CMK (cell line): Measurements from ENCODE around the gene SLC2A4.
"Not testable (repeated sequence)": the region's sequence is repeated elsewhere in the genome, so short reads cannot be mapped to it uniquely, and the experiment has no call there.

Source experiments
- DNase-seq: peaks from one replicate; pipeline ENCODE4 v3.0.0-alpha.2; 2010; ENCODE audit warnings: low read depth

Gene SLC2A4

DNA sequence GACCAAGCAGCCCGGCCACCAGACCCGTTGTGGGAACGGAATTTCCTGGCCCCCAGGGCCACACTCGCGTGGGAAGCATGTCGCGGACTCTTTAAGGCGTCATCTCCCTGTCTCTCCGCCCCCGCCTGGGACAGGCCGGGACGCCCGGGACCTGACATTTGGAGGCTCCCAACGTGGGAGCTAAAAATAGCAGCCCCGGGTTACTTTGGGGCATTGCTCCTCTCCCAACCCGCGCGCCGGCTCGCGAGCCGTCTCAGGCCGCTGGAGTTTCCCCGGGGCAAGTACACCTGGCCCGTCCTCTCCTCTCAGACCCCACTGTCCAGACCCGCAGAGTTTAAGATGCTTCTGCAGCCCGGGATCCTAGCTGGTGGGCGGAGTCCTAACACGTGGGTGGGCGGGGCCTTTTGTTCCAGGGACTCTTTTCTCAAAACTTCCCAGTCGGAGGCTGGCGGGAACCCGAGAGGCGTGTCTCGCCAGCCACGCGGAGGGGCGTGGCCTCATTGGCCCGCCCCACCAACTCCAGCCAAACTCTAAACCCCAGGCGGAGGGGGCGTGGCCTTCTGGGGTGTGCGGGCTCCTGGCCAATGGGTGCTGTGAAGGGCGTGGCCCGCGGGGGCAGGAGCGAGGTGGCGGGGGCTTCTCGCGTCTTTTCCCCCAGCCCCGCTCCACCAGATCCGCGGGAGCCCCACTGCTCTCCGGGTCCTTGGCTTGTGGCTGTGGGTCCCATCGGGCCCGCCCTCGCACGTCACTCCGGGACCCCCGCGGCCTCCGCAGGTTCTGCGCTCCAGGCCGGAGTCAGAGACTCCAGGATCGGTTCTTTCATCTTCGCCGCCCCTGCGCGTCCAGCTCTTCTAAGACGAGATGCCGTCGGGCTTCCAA is at the start of gene SLC2A4:
SLC2A4 (plus strand) TSS at position 645 of the 879 bp plus-strand sequence; CDS start at position 862, 217 bp downstream.
- no peak for DNase-seq

DNA sequence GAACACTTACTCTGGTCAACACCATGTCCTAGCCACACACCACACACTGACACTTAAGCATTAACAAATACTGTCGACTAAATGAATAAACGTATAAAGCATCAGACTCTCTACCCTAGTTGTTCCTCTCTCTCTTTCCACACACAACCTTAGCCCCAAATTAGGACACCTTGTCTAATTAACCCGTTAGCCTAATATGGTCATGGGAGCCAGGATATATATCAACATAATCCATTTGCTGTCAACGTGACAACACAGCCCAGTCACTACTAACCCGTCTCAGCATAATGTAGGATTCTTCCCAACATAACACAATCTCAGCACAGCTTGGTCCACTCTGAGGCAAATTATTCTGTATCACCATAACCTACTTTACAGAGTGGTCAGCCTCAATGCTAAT is 49.4 kb upstream of the SLC2A4 start:
- no peak for DNase-seq

DNA sequence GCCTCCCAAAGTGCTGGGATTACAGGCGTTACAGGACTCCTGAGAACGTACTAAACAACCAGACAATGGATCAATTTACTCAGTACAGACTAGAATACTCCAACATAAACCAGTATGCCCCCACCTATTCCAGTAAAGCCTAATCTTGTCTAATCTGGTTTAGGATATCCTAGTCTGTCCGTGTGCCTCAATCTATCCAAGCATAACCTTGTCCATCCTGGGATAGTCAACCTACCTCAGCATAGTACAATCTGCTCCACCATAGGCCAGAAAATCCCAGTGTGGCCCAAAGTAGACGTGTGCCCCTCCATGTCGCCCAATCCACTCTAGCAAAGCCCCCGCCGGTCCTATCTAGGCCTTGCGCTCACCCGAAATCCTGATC is 47.8 kb upstream of the SLC2A4 start:
- no peak for DNase-seq

DNA sequence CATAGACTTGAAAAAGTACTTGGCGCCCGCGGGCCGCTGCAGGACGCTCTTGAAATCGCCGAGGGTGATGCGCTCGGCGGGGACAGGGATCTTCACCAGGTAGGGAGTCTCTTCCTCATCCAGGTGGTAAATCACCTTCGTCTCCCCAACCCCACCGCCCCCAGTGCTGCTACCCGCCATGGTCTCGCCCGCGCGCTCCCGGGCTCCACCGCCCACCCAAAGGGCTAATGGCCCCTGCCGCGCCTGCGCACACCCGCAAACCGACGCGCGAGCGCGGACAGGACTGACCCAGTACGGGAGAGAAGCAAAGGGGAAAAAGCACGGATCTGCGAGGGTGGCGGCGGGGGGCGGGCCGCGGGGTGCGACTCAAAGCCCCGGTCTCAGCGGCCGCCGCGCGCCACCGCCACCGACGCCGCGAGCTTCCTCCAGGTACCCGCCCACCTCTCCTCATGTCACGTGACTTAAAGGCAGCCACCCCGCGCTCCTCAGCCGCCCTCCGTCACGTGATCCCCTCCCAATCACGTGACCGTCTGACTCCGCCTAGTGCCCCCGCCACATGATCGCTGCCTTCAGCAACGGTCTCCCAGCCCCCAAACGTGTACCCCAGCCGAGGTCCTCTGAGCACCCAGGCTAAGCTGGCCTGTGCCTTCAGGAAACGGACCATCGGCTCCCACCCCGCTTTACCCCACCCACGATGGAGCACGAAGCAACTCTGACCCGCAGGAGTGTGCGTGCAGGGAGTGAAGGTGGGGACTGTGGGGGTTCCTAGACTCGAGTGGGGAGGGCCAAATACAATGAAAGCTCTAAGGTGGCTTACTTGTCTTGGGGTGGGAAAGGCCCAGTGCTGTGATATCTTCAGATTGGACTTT is 47.2 kb upstream of the SLC2A4 start, which contains the start of gene DVL2:
DVL2 (minus strand) TSS at position 435 of the 869 bp plus-strand sequence; CDS start at position 180, 255 bp downstream.
- no peak for DNase-seq

DNA sequence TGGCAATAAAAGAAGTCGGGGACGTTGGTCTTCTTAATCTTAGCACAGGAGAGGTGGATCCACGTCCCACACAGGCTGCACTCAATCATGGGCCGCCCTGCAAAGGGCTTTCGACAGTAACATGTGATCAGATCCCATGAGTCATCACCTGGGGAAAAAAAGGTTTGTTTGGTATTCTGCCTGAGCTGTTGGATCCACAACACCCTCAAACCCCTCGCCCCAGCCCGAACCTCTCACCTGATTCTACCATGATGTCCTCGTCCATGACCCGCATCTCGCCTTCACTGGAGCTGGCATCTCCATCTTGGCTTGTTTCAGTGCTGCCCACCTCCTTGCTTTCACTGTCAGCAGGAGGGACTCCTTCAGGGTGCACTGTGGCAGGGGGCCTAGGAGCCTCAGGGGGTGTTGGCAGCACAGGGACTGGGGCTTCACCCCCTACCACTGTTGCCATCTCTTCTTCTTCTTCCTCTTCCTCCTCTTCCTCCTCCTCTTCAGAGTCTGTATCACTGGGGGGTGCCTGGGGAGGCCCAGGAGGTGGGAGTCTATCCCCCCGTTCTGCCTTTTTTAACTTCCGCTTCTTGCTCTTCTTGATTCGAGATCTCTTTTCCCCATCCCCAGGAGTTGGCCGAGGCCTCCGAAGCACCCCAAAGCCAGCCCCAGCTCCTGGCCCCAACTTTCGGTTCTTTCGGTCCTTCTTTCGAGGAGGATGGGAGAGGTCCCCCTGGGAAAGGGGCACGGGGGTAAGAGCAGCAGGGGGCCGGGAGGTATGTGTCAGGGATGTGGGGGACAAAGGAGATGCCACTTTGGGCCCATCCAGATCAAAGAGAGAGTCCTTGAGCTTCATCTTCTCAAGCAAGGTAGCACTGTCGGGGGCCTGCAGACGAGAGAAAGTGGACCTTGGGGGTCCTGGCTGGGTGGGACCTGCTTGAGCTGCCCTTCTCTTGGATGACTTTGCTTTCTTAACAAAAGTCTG is 45.5 kb upstream of the SLC2A4 start:
- no peak for DNase-seq

DNA sequence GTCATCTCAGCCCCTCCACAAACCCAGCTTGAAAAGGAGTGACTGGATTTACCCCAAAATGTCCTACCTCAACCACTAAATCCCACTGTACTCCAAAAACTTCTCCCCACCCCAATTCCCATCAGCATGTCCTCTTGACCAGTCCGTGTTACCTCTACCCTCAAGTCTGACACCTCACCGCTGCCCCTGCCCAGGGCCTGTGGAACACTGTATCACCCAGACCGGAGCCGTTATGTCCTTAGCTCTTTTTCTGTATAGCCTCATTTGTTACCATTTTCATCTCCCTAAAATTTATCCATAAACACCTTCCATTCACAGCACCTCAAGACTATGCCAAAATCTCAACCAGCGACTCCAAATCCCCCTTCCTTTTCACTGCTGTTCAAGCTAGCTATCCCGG is 44.7 kb upstream of the SLC2A4 start:
- no peak for DNase-seq

DNA sequence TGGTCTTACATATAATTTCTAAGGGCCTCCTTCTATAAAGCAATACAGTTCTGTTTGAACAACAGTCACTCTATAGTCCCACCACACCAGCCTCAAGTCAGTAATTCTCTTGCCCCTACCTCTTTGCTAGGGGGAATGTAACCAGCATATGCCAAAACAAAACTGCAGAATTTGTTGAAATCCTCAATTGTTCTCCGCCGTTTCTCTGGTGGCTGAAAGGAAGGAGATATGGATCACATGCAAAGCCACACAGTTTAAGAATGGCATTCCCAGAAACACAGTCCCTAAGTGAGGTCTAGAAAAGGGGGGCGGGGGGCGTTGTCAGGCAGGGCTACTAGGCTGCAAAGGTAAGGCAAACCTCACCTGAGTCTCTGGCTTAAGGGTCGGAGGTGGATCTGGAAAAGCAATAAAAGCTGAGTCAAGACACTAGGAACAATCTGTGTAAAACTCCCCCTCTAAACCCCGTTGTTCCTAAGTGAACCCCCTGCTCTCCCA is 44.2 kb upstream of the SLC2A4 start:
- no peak for DNase-seq

DNA sequence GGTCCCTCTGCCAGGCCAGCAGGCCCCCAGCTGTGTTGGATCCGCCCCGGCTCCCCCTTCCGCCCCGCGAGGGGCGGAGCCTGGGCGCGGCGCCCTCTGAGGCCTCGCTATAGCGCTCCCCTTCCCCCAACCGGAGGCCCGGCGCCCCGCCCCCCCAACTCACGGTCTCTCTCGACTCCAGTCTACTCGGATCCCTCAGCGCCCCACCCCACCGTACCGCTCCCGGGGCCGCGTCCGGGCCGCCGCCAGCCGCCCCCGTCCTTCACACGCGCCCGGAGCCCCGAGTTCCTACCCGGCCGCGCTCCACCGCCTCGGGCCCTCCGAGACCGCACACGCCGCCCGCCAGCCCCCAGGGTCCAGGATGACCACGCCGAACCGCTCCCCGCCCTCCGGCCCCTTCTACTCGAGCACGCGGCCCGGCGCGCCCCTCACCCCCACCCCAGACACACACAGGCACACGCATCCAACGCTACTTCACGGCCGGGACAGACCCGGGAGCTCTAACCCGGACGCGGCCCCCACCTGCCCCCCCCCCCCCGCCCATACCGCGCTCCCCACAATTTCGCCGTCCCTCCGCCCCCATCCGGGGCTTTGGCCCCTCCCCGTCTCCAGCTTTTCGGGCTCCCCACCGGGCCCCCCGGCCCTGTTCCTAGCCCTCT is 43.6 kb upstream of the SLC2A4 start:
- DNase-seq: no peak

DNA sequence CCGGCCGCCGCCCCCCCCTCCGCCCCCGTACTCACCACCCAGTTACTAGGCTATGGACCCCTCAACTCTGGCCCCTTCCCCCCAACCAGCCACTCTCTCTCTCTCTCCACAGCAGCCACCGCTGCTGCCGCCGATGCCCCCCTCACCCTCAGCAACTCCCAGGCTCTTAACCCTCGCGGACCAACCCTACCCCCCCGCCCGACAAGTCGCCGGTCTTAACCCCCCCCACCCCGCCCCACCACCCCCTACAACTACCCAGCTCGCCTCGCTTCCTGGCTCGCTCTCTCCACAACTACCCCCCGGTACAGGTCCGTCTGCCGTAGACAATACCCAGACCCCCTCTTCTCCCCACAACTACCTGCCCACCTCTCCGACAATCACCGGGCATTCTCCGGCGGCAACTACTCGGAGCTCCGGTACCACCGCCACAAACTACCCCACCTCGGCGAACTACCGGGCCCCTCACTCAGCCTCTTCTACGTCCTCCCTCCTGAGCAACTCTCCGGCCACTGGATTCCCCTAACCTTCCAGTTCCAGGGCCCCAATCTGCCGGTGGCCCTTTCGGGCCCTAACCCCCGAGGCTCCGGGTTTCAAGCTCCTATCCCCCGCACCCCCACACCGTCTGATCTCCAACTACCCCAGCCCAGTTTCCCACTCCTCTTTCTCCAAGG is 43.0 kb upstream of the SLC2A4 start:
- DNase-seq: no peak

DNA sequence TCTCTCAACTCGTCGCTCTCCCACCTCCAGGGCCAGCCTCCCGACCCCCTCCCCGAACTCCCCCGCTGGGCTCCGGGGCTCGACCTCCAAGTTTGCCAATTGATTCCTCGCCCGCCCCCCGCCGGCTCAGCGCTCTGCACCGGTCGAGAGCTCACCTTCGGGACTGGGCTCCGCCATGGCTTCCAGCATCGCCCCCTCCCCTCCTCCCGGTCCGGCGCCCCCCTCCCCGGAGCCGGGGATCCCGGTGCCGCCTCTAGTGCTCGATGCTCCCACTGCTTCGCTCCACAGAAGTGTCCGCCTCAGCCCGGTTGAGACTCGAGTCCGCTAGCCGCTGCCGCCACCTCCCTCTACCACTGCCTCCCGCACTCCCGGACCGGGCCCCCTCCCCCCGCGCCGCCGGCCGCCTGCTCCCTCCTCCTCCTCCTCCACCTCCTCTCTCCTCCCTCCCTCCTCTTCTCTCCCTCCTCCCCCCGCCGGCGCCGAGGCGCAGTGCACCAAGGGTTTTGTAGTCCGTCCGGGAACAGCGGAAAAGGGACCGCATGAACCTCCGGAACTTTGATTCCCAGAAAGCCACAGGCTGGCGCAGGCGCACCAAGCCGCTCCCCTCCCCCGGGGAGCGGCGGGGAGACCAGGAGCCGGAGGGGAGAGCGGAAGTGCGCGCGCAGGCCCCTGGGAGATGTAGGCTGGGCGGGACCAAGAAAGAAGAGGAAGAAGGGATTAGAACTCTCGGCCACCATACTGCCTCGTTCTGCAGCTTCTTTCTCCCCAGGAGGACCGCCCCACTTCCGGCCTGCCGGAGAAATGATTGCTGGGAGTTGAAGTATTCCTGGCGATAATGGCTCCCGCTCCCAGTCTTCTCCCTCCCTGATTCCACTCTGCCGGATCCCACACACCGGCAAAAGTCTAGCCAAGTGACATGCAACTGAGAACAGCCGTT is 42.2 kb upstream of the SLC2A4 start, which contains the start of gene PHF23:
PHF23 (minus strand) TSS at position 367 of the 937 bp plus-strand sequence; CDS start at position 189, 178 bp downstream.
- peak; percentile 90 for DNase-seq

DNA sequence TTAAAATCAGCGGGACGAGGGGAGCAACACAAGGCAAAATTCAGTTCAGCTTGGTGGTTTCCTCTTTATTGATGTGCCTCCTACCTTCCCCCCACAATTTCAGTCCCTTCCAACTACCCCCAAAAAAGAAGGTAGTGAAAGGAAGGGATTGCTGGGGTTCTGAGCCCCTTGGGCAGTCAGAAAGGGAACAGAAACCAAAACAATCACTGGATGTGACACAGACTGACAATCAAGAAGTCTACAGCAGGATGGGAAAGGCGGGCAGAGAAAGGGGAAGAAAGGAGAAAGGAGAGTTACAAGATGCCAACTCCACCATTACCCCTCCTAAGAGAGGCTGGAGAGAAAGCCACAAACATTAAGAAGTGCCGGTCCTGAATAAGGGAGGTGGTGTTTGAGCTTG is 41.1 kb upstream of the SLC2A4 start:
- no peak for DNase-seq

DNA sequence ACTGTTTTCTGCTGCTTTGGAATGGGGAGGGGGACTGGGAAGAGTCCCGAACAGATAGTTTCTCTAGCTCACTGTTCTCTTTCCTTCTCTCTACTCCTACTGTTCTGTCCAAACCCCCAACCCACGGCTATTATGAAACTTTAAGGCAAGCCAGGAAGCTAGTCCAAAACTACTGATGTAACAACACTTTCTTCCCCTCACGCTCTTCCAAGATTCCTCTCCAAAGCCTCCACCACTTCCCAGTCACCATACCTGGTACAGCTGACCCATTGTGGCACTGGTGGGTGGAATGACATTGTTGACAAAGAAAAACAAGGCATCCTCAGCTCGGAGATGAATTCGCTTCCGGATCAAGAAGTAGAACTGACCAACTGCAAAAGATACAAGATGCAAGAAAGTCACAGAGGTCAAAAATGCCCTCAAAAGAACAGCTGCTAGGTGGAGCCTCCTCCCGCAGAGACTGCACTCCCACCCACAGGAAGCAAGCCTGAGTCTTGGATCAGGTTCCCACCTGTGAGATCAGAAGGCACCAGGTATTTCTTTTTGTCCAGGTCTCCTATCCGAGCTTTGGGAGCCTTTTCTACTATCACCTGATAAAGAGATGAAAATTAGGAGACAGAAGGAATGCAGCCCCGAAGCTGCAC is 40.3 kb upstream of the SLC2A4 start:
- no peak for DNase-seq

DNA sequence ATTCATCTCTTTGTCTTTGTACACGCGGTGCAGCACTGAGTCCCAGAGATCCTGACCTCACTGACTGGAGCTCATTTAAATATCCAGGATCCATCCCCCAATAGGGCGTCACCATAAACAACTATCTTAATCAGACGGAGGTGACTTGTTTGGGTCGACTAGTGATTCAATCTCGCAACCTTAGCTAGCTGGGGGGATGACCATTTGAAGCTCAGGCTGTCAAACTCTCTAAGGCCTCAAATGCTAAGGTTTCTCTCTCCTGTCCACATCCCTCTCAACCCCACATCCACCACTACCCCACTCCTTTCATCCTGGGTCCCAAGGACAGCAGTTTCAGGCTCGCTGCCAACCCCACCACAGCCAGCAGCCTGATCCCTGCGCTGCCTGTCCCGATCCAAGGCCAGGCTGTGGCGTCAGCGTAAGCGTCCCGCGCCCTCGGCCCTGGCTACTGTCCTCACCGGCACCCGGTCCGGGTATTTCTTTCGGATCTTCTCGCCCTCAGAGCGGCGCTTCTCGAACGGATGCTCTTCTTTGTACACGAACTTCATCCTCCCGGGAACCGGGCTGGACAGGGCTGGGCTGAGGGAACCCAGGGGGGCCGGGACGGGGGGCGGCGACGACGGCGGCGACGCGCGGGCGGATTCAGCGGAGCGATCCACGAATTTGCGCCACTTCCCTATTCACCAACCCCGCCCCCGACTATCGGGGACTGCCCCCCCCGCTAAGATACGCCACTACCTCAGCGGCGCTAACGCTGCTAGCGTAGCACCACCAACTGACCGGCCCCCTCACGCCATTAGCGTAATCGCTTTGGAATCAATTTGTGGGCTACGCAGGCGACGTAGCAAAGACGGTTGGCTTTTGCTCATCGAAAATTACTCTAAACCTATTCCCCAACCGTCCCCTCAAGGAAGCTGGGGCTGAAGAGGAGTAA is 39.5 kb upstream of the SLC2A4 start, which contains the start of gene GABARAP:
GABARAP (minus strand) TSS at position 667 of the 934 bp plus-strand sequence; CDS start at position 548, 119 bp downstream.
- DNase-seq: no peak

DNA sequence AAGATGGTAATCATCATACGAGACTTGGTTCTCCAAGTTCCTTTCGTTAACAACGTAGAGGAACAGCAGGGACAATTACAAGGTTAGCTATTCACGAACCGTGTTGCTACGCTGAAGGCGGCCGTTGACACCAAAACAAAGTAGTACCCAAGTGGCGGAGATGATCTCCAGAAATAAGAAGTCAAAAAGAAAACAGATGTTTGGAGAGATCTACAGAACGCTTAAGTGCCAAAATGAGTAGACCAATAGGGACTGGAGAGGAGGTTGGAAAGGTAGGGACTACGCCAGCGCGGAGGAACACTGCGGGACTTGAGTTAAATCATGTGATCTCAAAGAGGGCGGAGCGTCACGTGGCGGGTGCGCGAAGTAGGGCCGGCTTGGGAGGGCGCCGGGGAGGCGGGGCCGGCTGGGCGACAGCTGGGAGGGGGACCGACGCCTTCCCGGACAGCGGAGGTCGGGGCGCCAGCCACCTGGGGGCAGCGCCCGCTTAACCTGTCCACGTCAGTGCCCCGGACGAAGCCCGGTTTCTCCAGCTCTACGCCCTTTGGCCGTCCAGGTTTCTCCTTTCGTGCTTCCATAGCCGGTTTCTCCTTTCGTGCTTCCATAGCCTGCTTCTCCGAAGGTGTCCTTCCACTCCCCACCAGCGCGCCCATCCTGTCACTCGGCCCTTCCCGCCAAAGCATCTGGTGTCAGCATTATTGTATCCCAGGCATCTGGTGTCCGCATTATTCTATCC is 38.6 kb upstream of the SLC2A4 start:
- no peak for DNase-seq

DNA sequence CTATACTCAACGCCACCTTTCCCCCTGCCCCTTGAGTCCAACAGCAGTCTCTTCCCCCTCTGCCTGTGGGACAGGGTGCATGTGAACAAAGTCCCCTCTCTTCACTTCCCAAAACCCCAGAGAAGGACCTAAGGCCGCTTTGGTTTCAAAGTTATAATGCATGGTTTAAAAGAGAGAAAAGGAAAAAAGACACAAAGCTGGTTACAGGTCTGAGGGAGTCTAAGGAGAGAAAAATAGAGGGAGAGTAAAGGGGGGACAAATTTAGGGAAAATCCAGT is 38.1 kb upstream of the SLC2A4 start:
- no peak for DNase-seq

DNA sequence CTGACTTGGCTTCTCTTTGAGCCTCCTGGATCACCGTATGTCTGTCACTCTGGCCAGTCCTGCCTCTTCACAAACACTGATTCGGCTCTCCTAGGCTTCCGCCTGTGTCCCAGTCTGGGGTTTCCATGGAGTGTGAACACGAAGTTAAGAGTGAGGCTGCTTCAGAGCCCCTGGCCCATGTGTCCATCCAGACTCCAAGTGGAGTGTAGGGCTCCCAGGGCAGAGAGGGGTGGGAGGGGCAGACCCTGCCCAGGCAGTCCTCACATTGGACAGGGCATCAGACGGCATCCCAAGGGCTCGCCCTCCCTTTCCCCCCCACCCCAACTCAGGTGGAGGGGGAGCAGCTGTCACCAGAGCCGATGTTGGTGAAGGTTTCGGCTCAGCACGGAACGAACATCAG is 37.7 kb upstream of the SLC2A4 start:
- DNase-seq: not testable (repeated sequence)

DNA sequence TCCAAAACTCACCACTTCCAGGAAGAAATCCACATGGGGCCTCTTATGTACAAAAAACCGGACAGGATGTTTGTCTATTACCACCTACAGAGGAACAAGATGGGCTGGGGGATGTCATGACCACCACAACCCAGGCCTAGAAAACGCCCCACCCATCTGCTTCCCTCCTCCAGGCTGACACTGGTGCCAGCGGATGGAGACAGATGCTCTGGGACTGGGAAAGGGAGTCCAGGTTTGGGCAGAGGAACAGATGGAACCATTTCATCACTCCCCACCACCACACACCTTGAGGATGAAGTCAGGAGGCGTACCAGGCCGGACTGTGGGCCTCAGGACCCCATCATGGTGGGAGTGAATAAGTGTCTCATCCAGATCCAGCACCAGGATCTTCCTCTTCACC is 34.7 kb upstream of the SLC2A4 start:
- no peak for DNase-seq
